Mesodermal cell (in vitro differentiated cells): Measurements from ENCODE around the gene CHMP4A.
"Not testable (repeated sequence)": the region's sequence is repeated elsewhere in the genome, so short reads cannot be mapped to it uniquely, and the experiment has no call there.

Experiments used
- H3K27ac ChIP-seq: 2 replicates; pipeline ENCODE4 v1.7.0; 2013; ENCODE audit warnings: mild to moderate bottlenecking, low read depth, low read length, moderate library complexity; ENCODE audit not compliant: severe bottlenecking
- H3K36me3 ChIP-seq: 2 replicates; pipeline ENCODE4 v1.7.1; 2013; ENCODE audit warnings: mild to moderate bottlenecking, low read length, moderate library complexity; ENCODE audit not compliant: control insufficient read depth, insufficient read depth
- H3K4me1 ChIP-seq: one replicate; pipeline ENCODE4 v1.7.1; 2013; ENCODE audit warnings: mild to moderate bottlenecking, low read length; ENCODE audit not compliant: insufficient read depth, control insufficient read depth, poor library complexity, severe bottlenecking
- H3K4me3 ChIP-seq: 2 replicates; pipeline ENCODE4 v1.7.0; 2013; ENCODE audit warnings: low read length, control low read depth, mild to moderate bottlenecking; ENCODE audit not compliant: insufficient read depth, poor library complexity, severe bottlenecking; ENCODE audit errors: extremely low read depth
- H3K9me3 ChIP-seq: 2 replicates; pipeline ENCODE4 v1.7.1; 2013; ENCODE audit warnings: mild to moderate bottlenecking, low read length, moderate library complexity; ENCODE audit not compliant: control insufficient read depth
- WGBS, 2 experiments: methylation state at CpG; one replicate each; pipeline ENCODE4 v1.1.5; 2013; ENCODE audit warnings: missing lambda C conversion rate in 2 of 2; ENCODE audit not compliant: insufficient coverage in 2 of 2; 5-methylcytosine and 5-hydroxymethylcytosine counted together

The CHMP4A gene

DNA sequence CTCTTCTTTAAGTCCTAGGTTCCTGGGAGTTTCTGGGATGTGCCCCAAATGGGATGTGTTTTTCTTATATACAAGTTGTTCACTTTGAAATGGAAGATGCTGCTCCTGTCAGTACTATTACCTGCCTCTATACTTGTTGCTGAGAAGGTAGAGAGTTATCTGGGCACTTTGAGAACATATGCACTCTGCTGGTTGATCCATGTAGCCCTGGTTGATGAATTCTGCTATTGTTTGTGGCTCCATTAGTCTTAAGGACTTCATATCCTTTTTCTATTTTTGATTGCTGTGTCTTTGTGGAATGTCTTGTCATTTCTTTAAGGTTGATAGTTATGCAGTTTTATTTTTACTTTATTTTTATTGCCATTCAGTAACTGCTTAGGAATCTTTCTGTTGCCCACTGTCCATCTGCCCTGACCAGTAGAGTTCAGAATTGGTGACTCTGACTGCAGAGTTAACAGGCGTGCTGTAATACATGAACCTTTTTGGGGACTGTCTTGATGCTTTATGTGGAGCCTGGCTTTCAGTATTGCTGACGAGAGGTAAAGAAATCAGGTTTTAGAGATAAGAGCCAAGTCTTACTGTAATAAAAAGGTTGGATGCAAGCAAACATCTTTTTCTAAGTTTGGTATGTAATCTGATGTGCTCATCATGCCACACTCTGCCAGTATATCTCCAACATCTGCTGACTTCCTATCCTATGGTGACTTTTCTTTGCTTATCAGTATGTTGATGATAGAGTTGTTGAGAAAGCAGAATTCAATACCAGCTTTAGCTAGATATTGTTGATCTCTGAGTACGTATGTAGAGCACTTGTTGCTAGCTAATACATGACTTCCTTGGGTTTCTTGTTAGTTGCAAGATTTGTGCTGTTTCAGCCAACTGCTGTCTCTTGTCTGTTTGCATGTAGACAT is 21.1 kb upstream of the CHMP4A start:
- Histone ChIP-seq H3K4me3 (peak overlapping the region; percentile 86), H3K9me3 (no peaks in the 10 kb centered on the region), H3K4me1 (peaks cover 14% of the 10 kb centered on the region), H3K36me3 (peaks cover 55% of the 10 kb centered on the region), H3K27ac (no peak overlapping the region)
- 88 to 96% methylated on average over 2 of the region's 3 CpGs for WGBS, 2 experiments

DNA sequence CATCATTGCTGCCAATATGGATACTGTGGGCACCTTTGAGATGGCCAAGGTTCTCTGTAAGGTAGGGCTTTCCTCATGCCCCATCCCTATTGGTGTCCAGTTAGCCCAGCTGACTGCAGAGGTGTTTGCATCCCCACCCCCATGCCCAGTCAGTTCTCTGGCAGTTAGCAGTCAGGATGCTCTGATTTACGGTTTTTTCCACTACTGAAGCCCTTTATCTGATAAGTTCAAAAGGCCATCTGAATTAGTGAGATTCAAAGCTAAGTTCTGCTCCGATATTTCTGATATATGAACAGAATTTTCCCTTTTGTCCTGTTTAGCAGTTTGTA is 20.2 kb upstream of the CHMP4A start:
- WGBS, 2 experiments = 86 to 100% methylated on average over 2 of the region's 2 CpGs

DNA sequence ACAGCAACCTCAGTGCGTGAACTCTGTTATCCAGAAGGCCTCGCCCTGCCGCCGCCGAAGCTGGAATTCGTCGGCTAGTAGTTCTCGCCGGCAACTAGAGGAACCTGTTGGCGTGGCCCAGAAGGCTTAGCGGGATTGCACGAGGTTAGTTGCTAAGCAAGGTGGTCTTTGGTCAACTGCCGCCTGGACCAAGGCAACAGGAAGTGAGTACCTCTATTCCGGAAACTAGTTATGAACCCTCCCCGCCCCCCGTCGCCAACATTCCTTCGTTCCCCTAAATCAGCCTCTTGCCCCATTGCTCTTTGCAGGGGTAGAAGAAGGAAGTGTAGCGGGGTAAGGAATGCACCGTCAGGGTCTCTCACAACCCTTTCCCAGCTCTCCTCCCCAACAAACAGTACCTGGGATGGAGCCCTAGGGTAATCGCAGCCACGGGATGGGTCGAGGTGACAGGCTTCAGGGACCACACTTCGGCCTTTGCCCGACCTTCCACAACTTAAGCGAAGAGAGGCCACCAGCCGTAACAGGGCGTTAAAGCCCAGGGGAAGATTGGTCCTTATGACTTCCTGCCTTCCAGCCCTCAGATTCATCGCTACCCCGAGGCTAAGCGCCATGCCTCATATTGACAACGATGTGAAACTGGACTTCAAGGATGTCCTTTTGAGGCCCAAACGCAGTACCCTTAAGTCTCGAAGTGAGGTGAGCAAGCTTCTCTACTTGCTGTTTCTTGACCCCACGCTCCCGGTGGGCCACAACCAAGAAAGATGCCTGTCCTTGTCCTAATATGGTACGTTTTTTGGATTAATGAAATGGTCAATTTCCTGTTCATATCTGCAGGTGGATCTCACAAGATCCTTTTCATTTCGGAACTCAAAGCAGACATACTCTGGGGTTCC is 19.6 kb upstream of the CHMP4A start, which contains the start of gene GMPR2:
Gene GMPR2, plus strand, starts transcription at position 285 of the 893 bp plus-strand sequence. Its CDS starts 325 bp downstream, at position 610.
- H3K4me1 ChIP-seq = peaks cover 6% of the 10 kb centered on the region
- peak within 1 kb of the TSS; percentile 87 for H3K27ac ChIP-seq
- H3K9me3 ChIP-seq = no peaks in the 10 kb centered on the region
- peaks cover 52% of the 10 kb centered on the region for H3K36me3 ChIP-seq
- WGBS, 2 experiments = 14 to 16% methylated on average over 25 to 28 of the region's 38 CpGs
- H3K4me3 ChIP-seq = peak within 1 kb of the TSS; percentile 86

More for the DNA sequence above, 20.2 kb upstream of the CHMP4A start:
- Histone ChIP-seq H3K9me3 (no peaks in the 10 kb centered on the region), H3K4me1 (peaks cover 6% of the 10 kb centered on the region), H3K27ac (no peak overlapping the region), H3K36me3 (peaks cover 52% of the 10 kb centered on the region), H3K4me3 (peak overlapping the region; percentile 86)

DNA sequence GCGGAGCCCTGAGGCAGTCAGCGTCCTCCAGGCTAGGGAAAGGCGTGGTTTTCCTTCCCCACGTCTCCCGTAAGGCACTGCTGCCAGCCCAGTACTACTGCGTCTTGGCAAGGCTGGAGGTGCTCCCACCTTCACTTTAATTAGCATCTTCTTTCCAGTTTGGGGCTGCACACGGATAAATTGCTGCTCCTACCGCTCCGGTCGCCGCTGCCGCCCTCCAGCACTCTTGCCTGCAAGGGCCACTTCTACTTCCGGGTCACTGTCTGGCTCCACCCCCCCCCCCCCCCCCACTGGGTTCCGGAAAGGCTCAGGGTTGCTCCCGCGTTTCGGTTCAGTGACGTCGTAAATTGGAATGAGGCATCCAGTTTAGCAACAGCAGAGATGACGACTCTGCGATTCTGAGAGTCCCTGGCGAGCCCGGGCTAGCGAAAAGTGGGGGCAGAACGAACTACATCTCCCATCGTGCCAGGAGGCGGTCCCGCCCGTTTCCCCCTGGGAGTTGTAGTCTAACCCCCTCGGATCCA is 18.9 kb upstream of the CHMP4A start, which contains the start of gene NEDD8:
Gene NEDD8, minus strand, starts transcription at position 247 of the 524 bp plus-strand sequence. Its CDS starts 100 bp downstream, at position 147.
- peak within 1 kb of the TSS; percentile 86 for H3K4me3 ChIP-seq
- peaks cover 6% of the 10 kb centered on the region for H3K4me1 ChIP-seq
- 0% methylated on average over 21 to 23 of the region's 30 CpGs for WGBS, 2 experiments
- peaks cover 49% of the 10 kb centered on the region for H3K36me3 ChIP-seq
- H3K27ac ChIP-seq = peak within 1 kb of the TSS; percentile 87
- no peaks in the 10 kb centered on the region for H3K9me3 ChIP-seq

DNA sequence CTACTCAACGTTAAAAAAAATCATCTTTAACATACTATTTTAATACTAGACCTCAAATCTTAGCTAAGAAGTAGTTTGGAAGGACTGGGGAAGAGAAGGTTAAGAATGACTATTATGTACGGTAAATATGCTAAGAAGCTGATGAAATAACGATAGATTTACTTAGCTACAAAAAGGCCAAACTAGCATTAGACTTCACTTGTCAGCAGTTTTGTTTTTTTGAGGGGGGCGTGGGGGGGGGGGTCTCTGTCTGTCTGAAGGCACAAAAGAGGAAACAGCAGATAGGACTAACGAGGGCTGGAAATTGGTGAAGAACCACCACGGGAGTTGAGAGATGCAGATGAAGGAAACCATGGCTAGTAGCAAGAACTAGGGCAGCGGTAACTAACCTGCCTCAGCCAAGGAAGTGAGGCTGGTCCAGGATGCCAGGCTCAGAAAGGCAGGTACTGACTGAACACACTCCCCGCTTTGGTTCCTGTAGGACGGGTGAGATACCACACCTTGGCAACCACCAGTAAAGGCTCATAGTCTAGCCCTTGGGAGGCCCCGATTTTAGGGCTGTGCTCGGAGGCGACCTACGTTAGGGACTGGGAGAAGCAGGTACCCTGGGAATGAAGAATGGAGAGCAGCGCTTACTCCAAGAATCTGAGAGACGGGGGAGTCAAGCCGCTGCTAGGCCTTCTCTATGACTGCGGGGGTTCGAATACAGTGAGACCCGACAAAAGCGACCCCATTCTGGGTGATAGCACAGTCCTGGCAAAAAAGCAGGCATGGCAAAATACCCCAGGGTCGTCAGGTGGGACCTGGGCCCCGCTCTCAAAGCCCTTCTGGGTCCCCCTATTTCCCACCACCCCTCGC is 18.2 kb upstream of the CHMP4A start:
- H3K4me1 ChIP-seq = peaks cover 6% of the 10 kb centered on the region
- peak overlapping the region; percentile 86 for H3K4me3 ChIP-seq
- peak overlapping the region; percentile 23 for H3K27ac ChIP-seq
- 5 to 9% methylated on average over 19 to 20 of the region's 23 CpGs for WGBS, 2 experiments
- peaks cover 43% of the 10 kb centered on the region for H3K36me3 ChIP-seq
- no peaks in the 10 kb centered on the region for H3K9me3 ChIP-seq

DNA sequence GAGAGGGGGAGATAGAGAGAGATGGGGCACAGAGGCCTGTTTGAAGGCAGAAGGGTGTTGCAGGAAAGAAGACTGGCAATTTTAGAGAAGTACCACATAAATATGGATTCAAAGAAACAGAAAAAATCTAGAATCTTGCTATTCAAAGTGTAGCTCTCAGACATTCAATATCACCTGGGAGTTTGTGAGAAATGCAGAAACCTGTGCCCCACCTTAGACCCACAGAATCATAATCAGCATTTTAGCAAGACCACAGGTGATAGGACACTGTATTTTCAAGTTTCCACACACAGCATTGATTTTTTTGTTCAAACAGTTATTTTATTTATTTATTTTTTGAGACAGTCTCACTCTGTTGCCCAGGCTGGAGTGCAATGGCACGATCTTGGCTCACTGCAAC is 15.6 kb upstream of the CHMP4A start:
- peaks cover 34% of the 10 kb centered on the region for H3K36me3 ChIP-seq
- H3K4me1 ChIP-seq = peaks cover 10% of the 10 kb centered on the region
- H3K4me3 ChIP-seq = no peak overlapping the region
- WGBS, 2 experiments = 0% methylated on average over 1 of the region's 1 CpG
- no peaks in the 10 kb centered on the region for H3K9me3 ChIP-seq
- H3K27ac ChIP-seq = no peak overlapping the region

- Histone ChIP-seq H3K9me3 (no peaks in the 10 kb centered on the region), H3K4me3 (no peak overlapping the region), H3K4me1 (peaks cover 4% of the 10 kb centered on the region), H3K27ac (no peak overlapping the region), H3K36me3 (peaks cover 33% of the 10 kb centered on the region)
- no CpG with 5 or more reads among the region's 1 CpG for WGBS, 2 experiments
Observed at GRCh38 chr14:24226473-24226872, 13.2 kb upstream of the CHMP4A start.

GRCh38 chr14:24224618-24225071 is 11.4 kb upstream of the CHMP4A start:
- H3K36me3 ChIP-seq = peaks cover 36% of the 10 kb centered on the region
- WGBS, 2 experiments = 98 to 100% methylated on average over 7 of the region's 7 CpGs
- no peaks in the 10 kb centered on the region for H3K9me3 ChIP-seq
- no peak overlapping the region for H3K27ac ChIP-seq
- H3K4me3 ChIP-seq = no peak overlapping the region
- peaks cover 4% of the 10 kb centered on the region for H3K4me1 ChIP-seq

DNA sequence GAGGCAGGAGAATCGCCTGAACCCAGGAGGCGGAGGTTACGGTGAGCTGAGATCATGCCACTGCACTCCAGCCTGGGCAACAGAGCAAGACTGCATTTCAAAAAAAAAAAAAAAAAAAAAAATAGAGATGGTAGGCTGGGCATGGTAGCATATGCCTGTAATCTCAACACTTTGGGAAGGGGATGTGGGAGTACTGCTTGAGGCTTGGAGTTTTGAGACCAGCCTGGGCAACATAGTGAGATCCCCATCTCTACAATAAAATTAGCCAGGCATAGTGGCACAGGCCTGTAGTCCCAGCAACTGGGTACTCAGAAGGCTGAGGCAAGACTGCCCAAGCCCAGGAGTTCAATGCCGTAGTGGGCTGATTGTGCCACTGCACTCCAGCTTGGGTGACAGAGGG is 9.7 kb upstream of the CHMP4A start:
- H3K9me3 ChIP-seq, H3K4me3 ChIP-seq, H3K27ac ChIP-seq, H3K4me1 ChIP-seq: not testable (repeated sequence)
- peaks cover 39% of the 10 kb centered on the region for H3K36me3 ChIP-seq
- 96 to 100% methylated on average over 2 to 4 of the region's 4 CpGs for WGBS, 2 experiments

DNA sequence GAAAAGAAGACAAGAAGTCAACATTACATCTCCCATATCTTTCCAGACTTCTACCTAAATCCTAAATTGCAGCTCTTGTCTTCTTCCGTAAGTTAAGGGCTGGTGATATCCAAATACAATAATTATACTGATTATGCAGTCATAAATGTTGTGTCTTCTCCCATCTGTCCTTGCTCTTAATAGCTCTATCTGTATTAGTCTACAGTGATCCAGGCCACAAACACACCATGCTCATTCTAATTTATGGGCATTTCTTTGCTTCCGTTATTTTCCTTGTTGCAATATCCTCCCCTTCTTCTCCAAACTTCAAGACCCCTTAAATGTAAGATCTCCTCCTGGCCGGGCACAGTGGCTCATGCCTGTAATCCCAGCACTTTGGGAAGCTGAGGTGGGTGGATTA is 6.2 kb upstream of the CHMP4A start:
- no peak overlapping the region for H3K4me3 ChIP-seq
- H3K36me3 ChIP-seq = peaks cover 22% of the 10 kb centered on the region
- 80 to 90% methylated on average over 1 to 2 of the region's 3 CpGs for WGBS, 2 experiments
- H3K27ac ChIP-seq = no peak overlapping the region
- H3K4me1 ChIP-seq = no peaks in the 10 kb centered on the region
- H3K9me3 ChIP-seq = no peaks in the 10 kb centered on the region
